Esophagus squamous epithelium (tissue), 4 donors: ENCODE measurements around the gene GPR176.

Experiments used
- POLR2A ChIP-seq, 4 donors: fragments of 450-650 bp; IDR thresholded peaks; one replicate each; pipeline ENCODE4 v1.6.1; 2017; ENCODE audit warnings: antibody characterized with exemption in 4 of 4, mild to moderate bottlenecking in 4 of 4, moderate library complexity in 3 of 4
- TF ChIP-seq, protein P1 (sequence below), 6 experiments: fragments of 450-650 bp in 4 of 6; fragments of 200-600 bp in 2 of 6; sonication (generic) in 2 of 6; IDR thresholded peaks; one replicate each; pipeline ENCODE4 v1.5.1; 2016 to 2019; ENCODE audit warnings: antibody characterized with exemption in 6 of 6, mild to moderate bottlenecking in 4 of 6, moderate library complexity in 4 of 6

DNA sequence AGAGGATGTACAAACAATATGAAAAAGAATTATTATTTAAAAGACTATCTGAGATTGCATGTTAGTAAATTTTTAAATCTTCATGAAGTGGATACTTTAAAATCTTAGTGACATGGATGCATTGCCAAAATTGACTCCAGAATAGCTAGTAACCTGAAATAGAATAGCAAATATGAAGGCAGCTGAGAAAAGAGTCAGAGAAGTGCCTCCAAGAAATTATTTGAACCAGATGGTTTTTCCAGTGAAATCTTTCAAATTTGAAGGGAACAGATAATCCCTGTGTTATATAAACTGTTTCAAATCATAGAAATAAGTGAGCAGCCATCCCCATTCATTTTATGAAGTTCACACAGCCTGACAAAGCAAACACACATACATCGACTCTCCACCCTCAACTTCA lies 167.1 kb downstream of the GPR176 start:
- TF ChIP-seq, protein P1, sequence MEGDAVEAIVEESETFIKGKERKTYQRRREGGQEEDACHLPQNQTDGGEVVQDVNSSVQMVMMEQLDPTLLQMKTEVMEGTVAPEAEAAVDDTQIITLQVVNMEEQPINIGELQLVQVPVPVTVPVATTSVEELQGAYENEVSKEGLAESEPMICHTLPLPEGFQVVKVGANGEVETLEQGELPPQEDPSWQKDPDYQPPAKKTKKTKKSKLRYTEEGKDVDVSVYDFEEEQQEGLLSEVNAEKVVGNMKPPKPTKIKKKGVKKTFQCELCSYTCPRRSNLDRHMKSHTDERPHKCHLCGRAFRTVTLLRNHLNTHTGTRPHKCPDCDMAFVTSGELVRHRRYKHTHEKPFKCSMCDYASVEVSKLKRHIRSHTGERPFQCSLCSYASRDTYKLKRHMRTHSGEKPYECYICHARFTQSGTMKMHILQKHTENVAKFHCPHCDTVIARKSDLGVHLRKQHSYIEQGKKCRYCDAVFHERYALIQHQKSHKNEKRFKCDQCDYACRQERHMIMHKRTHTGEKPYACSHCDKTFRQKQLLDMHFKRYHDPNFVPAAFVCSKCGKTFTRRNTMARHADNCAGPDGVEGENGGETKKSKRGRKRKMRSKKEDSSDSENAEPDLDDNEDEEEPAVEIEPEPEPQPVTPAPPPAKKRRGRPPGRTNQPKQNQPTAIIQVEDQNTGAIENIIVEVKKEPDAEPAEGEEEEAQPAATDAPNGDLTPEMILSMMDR (IDR thresholded peaks at IDR 0.05), result no peak
- no peak for TF ChIP-seq POLR2A (IDR thresholded peaks at IDR 0.05)
